MM.1S (cell line): ENCODE data around the gene SEPTIN8.
A peak's percentile ranks its signal among the peaks of the same experiment; 100 is the strongest.

ENCODE experiments used
- DNase-seq: peaks from one replicate; pipeline ENCODE4 v3.0.0-alpha.2; 2015
- H2AFZ ChIP-seq: fragments of 300-600 bp; sonication (generic); 2 replicates; pipeline ENCODE4 v1.6.0; 2016; ENCODE audit warnings: antibody characterized with exemption, low read length
- H3F3A ChIP-seq: fragments of 300-600 bp; sonication (generic); 2 replicates; pipeline ENCODE4 v1.6.1; 2016; ENCODE audit warnings: mild to moderate bottlenecking, antibody characterized with exemption, low read length, moderate library complexity, mixed read lengths; ENCODE audit not compliant: insufficient read depth
- H3K27ac ChIP-seq: fragments of 300-600 bp; sonication (generic); 2 replicates; pipeline ENCODE4 v1.5.1; 2016; ENCODE audit warnings: mild to moderate bottlenecking, low read length
- H3K27me3 ChIP-seq: fragments of 300-600 bp; sonication (generic); replicated peaks from 2 replicates; pipeline ENCODE4 v1.6.0; 2016; ENCODE audit warnings: low read length; ENCODE audit not compliant: insufficient read depth
- H3K36me3 ChIP-seq: fragments of 300-600 bp; sonication (generic); replicated peaks from 2 replicates; pipeline ENCODE4 v1.6.1; 2016; ENCODE audit warnings: mild to moderate bottlenecking, low read length, mixed read lengths; ENCODE audit not compliant: insufficient read depth
- H3K4me1 ChIP-seq: fragments of 300-600 bp; sonication (generic); 2 replicates; pipeline ENCODE4 v1.6.1; 2016; ENCODE audit warnings: low read length, mixed read lengths
- H3K4me2 ChIP-seq: fragments of 300-600 bp; sonication (generic); 2 replicates; pipeline ENCODE4 v1.6.0; 2016; ENCODE audit warnings: low read depth, low read length
- H3K4me3 ChIP-seq: fragments of 300-600 bp; sonication (generic); 2 replicates; pipeline ENCODE4 v1.5.1; 2016; ENCODE audit warnings: low read length, mixed read lengths
- H3K79me2 ChIP-seq: fragments of 300-600 bp; sonication (generic); 2 replicates; pipeline ENCODE4 v1.6.1; 2016; ENCODE audit warnings: mixed run types, low read length, mixed read lengths
- H3K9ac ChIP-seq: fragments of 300-600 bp; sonication (generic); 2 replicates; pipeline ENCODE4 v1.6.1; 2016; ENCODE audit warnings: low read length, mixed read lengths
- H3K9me2 ChIP-seq: fragments of 300-600 bp; sonication (generic); replicated peaks from 2 replicates; pipeline ENCODE4 v1.6.1; 2016; ENCODE audit warnings: mild to moderate bottlenecking, low read length, mixed read lengths; ENCODE audit not compliant: insufficient read depth
- H3K9me3 ChIP-seq: fragments of 300-600 bp; sonication (generic); replicated peaks from 2 replicates; pipeline ENCODE4 v1.6.1; 2016; ENCODE audit warnings: mild to moderate bottlenecking, low read length, mixed read lengths; ENCODE audit not compliant: insufficient read depth
- H4K20me1 ChIP-seq: fragments of 300-600 bp; sonication (generic); 2 replicates; pipeline ENCODE4 v1.6.1; 2016; ENCODE audit warnings: mild to moderate bottlenecking, low read length, moderate library complexity, mixed read lengths; ENCODE audit not compliant: insufficient read depth
- EZH2 ChIP-seq: fragments of 300-600 bp; sonication (generic); optimal IDR thresholded peaks from 2 replicates; pipeline ENCODE3; 2017; ENCODE audit warnings: low read depth, mild to moderate bottlenecking, antibody characterized with exemption, low read length, mixed read lengths
- EZH2phosphoT487 ChIP-seq: fragments of 300-600 bp; sonication (generic); IDR thresholded peaks from 2 replicates; pipeline ENCODE4 v1.6.1; 2018; ENCODE audit warnings: antibody characterized with exemption, low read length
- TF ChIP-seq, protein P1 (sequence below): fragments of 300-600 bp; sonication (generic); IDR thresholded peaks from 2 replicates; pipeline ENCODE4 v1.5.1; 2016; ENCODE audit warnings: antibody characterized with exemption, low read length, mixed read lengths

Gene SEPTIN8, protein sequence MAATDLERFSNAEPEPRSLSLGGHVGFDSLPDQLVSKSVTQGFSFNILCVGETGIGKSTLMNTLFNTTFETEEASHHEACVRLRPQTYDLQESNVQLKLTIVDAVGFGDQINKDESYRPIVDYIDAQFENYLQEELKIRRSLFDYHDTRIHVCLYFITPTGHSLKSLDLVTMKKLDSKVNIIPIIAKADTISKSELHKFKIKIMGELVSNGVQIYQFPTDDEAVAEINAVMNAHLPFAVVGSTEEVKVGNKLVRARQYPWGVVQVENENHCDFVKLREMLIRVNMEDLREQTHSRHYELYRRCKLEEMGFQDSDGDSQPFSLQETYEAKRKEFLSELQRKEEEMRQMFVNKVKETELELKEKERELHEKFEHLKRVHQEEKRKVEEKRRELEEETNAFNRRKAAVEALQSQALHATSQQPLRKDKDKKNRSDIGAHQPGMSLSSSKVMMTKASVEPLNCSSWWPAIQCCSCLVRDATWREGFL

DNA sequence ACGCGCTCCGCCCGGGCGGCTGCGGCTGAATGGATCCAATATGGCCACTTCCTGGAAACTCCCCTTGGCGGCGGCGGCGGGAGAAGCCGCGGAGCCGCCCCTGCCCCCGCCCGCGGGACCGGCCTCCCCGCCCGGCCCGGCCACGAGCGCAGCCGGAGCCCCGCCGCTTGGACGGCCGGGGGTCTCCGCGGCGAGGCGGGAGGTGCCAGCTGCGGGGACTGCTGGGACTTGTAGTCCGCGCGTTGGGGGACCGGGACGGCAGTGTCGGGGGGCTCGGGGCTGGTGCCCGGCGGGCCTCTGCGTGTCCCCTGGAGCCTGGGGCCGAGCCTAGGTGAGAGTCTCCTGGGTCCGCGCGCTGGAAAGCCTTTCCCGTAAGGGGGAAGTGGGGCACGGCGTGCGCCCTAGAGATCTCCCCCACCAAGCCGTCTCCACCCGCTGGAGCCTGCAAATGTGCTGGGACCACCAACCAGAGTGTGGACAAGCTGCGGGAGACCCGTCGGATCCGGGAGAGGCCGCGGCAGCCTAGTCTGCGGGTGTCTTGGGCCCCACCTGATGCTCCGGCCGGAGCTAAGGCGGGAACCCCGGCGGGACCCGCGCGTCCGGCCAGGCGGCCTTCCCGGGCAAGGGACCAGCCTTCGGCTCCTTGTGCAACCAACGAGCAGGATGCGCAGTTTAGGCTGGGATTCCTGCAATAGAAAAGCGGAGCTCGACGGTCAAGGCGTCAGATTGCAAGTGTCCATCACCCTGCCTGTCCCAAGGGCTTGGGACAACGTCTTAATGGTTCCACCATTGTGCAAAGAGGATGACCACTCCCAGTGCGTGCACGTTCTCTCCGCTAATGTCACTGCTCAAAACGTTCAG lies at the start of gene SEPTIN8:
Gene SEPTIN8, minus strand, starts transcription at position 31 of the 861 bp plus-strand sequence. CDS start 102 bp downstream, outside the sequence.
- TF ChIP-seq, protein P1, sequence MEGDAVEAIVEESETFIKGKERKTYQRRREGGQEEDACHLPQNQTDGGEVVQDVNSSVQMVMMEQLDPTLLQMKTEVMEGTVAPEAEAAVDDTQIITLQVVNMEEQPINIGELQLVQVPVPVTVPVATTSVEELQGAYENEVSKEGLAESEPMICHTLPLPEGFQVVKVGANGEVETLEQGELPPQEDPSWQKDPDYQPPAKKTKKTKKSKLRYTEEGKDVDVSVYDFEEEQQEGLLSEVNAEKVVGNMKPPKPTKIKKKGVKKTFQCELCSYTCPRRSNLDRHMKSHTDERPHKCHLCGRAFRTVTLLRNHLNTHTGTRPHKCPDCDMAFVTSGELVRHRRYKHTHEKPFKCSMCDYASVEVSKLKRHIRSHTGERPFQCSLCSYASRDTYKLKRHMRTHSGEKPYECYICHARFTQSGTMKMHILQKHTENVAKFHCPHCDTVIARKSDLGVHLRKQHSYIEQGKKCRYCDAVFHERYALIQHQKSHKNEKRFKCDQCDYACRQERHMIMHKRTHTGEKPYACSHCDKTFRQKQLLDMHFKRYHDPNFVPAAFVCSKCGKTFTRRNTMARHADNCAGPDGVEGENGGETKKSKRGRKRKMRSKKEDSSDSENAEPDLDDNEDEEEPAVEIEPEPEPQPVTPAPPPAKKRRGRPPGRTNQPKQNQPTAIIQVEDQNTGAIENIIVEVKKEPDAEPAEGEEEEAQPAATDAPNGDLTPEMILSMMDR, result no peak
- no peak for TF ChIP-seq EZH2
- no peak for TF ChIP-seq EZH2phosphoT487
- Histone ChIP-seq H3K4me3 (peak within 1 kb of the TSS; percentile 74), H2AFZ (peak within 1 kb of the TSS; percentile 83), H3K4me1 (peaks cover 16% of the 10 kb centered on the region), H3K4me2 (peak within 1 kb of the TSS; percentile 85), H3K79me2 (no peaks in the 10 kb centered on the region), H3K36me3 (no peaks in the 10 kb centered on the region), H3K9me3 (no peaks in the 10 kb centered on the region), H3K27ac (no peak within 1 kb of the TSS), H3K9ac (peak within 1 kb of the TSS; percentile 64), H3F3A (peaks cover 14% of the 10 kb centered on the region; the same call in 1 of the 2 replicates), H3K9me2 (no peaks in the 10 kb centered on the region), H4K20me1 (no peaks in the 10 kb centered on the region), H3K27me3 (peaks cover 25% of the 10 kb centered on the region)
- no peak for DNase-seq

DNA sequence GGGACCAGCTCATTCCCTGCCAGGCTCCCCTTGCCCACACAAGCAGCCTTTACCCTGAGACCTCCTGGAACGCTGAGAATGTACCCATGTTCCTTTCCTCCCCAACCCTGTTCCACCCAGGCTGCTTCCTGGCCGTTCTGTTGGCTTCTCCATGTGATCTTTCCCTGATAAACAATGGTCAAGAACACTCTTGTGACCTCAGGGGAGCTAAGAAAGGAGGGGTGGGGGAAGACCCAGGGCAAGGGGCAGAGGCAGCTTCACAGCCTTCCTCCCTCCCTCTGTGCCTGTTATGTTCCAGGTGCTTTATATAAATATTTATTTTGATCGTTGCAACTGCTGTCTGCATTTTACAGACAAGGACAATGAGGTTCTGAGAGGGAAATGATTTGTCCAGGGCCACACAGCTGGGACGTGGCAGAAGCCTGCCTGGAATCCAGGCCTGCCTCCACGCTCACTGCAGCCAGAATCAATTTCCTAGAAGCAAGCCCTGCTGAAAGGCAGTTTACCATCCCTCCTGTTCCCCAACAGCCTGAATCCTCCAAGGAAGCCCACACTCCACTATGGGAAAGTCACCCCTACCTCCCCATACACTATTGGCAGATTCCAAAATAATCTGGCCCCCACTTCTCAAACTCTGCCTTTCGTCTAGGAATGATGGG lies 49.5 kb upstream of the SEPTIN8 start:
- Histone ChIP-seq H3K27me3 (no peaks in the 10 kb centered on the region), H2AFZ (no peak overlapping the region), H3F3A (no peaks in the 10 kb centered on the region), H3K4me2 (no peak overlapping the region), H3K27ac (no peak overlapping the region), H3K9me3 (no peaks in the 10 kb centered on the region), H3K4me3 (no peak overlapping the region), H3K79me2 (peaks cover 5% of the 10 kb centered on the region), H3K9ac (no peak overlapping the region), H3K9me2 (no peaks in the 10 kb centered on the region), H3K36me3 (no peaks in the 10 kb centered on the region), H3K4me1 (no peaks in the 10 kb centered on the region), H4K20me1 (no peaks in the 10 kb centered on the region)
- TF ChIP-seq EZH2 (no peak), EZH2phosphoT487 (no peak)
- TF ChIP-seq, protein P1, result no peak
- DNase-seq, result no peak

DNA sequence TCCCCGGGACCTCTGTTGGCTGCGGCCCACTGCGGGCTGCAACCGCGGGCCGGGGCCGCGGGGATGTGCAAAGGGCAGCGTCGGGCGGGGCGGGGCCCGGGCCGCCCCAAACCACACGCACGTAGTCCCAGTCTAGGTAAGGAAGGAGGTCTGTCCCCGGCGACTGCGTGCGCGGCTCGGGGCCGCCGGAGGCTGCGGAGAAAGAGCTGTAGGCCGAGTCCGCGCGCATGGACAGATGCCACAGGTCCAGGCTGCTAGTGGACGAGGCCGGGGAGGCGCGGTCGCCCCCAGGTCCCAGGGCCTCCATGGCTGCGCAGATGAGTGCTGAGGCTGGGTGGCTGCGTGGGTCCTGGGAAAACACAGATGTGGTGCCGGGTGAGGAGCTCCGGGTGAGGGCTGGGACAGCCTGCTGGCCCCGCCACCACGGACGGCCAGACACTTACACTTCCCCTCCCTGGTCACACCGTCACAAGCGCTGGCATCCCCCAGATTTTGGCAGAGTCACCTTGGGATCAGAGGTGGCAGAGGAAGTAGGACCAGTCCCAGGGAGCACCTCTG lies 48.9 kb upstream of the SEPTIN8 start:
- H3K4me1 ChIP-seq, result no peaks in the 10 kb centered on the region
- no peak overlapping the region for H3K4me3 ChIP-seq
- H3K9me2 ChIP-seq, result no peaks in the 10 kb centered on the region
- no peak overlapping the region for H2AFZ ChIP-seq
- H3K36me3 ChIP-seq, result no peaks in the 10 kb centered on the region
- H3K27me3 ChIP-seq, result no peaks in the 10 kb centered on the region
- no peak overlapping the region for H3K27ac ChIP-seq
- DNase-seq, result no peak
- TF ChIP-seq, protein P1, result no peak
- no peak for TF ChIP-seq EZH2phosphoT487
- TF ChIP-seq EZH2, result no peak
- no peak overlapping the region for H3K9ac ChIP-seq
- H3K79me2 ChIP-seq, result peaks cover 5% of the 10 kb centered on the region
- no peak overlapping the region for H3K4me2 ChIP-seq
- no peaks in the 10 kb centered on the region for H4K20me1 ChIP-seq
- no peaks in the 10 kb centered on the region for H3K9me3 ChIP-seq
- no peaks in the 10 kb centered on the region for H3F3A ChIP-seq
